ENCODE measurements around the gene C7. TPM values are rescaled to one million over a fixed set of nuclear protein-coding genes. Genes with fewer than 3 reads are reported as not detected.

The C7 gene
- total and polyA plus RNA-seq, 10 of the 15 experiments (the other 5 are each of a cell fraction or from before 2014, with no cell fraction given): 0.90 TPM; not detected in 9

DNA sequence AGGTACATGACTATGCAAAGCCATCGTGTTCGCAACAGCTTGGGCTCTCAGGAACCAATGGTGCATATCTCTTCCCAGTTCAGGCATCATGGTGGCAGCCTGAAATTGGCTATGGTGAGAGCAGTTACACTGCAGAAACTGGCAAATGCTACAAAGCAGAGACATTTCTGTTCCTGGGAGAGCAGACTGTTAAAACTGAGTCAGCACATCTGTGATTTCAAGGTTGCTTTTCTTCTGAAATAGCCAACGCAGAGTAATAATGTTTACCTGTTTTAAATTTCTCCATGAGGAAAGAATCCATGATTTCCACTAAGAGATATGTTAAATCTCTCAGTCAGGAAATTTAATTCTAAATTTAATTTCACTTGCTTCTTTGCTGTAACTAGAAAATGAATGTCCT is 47.8 kb downstream of the C7 start:
- CTCF ChIA-PET: no interaction called here
- no peaks in the 10 kb centered on the region for H4K20me1 ChIP-seq (ENCODE audit: control insufficient read depth, insufficient read depth)
- H3K4me1 ChIP-seq (ENCODE audit: control insufficient read depth, insufficient read depth, low read length): no peaks in the 10 kb centered on the region
- H2AFZ ChIP-seq (ENCODE audit: control insufficient read depth, low read depth, low read length): no peak overlapping the region
- no peaks in the 10 kb centered on the region for H3K27me3 ChIP-seq (replicated peaks in 1 of 2; ENCODE audit: control insufficient read depth in 2 of 2, insufficient read depth in 2 of 2, low read length in 1 of 2)
- no peak overlapping the region for H3K27ac ChIP-seq (ENCODE audit: control insufficient read depth, insufficient read depth)
- H3K36me3 ChIP-seq (ENCODE audit: control insufficient read depth in 2 of 2, insufficient read depth in 2 of 2, low read length in 1 of 2): no peaks in the 10 kb centered on the region
- FAIRE-seq (no peak), DNase-seq (ENCODE audit: low read depth, low spot score) (no peak), ATAC-seq (no peak)
- TF ChIP-seq SUPT20H (IDR thresholded peaks at IDR 0.05; ENCODE audit: borderline replicate concordance, control insufficient read depth, low read depth, low read length): no peak
- 58% methylated on average over 3 of the region's 3 CpGs for WGBS (ENCODE audit: insufficient coverage, insufficient replicate concordance, low lambda C conversion rate, missing lambda C conversion rate)
- intact Hi-C loops (cut with micrococcal nuclease; ENCODE audit: unreplicated experiment): no loop called here
- H3K79me2 ChIP-seq (ENCODE audit: control insufficient read depth, insufficient read depth, low read length): no peaks in the 10 kb centered on the region
- RAD21 ChIA-PET (ENCODE audit: unreplicated experiment): no interaction called here
- BruUV-seq (replicated peaks): no TSS peak
- no peak overlapping the region for H3K4me2 ChIP-seq (ENCODE audit: control insufficient read depth, insufficient read depth)
- H3K9me3 ChIP-seq (replicated peaks; ENCODE audit: control insufficient read depth, insufficient read depth, low read length): no peaks in the 10 kb centered on the region
- no peak overlapping the region for H3K4me3 ChIP-seq
- in situ Hi-C loops (cut with MboI): no loop called here
- SMC1A ChIA-PET (ENCODE audit: uncharacterized antibody, unreplicated experiment): no interaction called here
- POLR2A ChIA-PET: no interaction called here
- H3K9ac ChIP-seq (ENCODE audit: control insufficient read depth, insufficient read depth, low read length): no peak overlapping the region

- ChIA-PET SMC1A (ENCODE audit: uncharacterized antibody, unreplicated experiment) (no interaction called here), RAD21 (ENCODE audit: unreplicated experiment) (no interaction called here), POLR2A (no interaction called here), CTCF (no interaction called here)
- Histone ChIP-seq H3K9me3 (replicated peaks; ENCODE audit: control insufficient read depth, insufficient read depth, low read length) (no peaks in the 10 kb centered on the region), H3K27me3 (replicated peaks in 1 of 2; ENCODE audit: control insufficient read depth in 2 of 2, insufficient read depth in 2 of 2, low read length in 1 of 2) (no peaks in the 10 kb centered on the region), H3K9ac (ENCODE audit: control insufficient read depth, insufficient read depth, low read length) (no peak overlapping the region), H3K4me1 (ENCODE audit: control insufficient read depth, insufficient read depth, low read length) (no peaks in the 10 kb centered on the region), H3K4me3 (no peak overlapping the region), H3K4me2 (ENCODE audit: control insufficient read depth, insufficient read depth) (no peak overlapping the region), H2AFZ (ENCODE audit: control insufficient read depth, low read depth, low read length) (no peak overlapping the region), H4K20me1 (ENCODE audit: control insufficient read depth, insufficient read depth) (no peaks in the 10 kb centered on the region), H3K79me2 (ENCODE audit: control insufficient read depth, insufficient read depth, low read length) (no peaks in the 10 kb centered on the region), H3K27ac (ENCODE audit: control insufficient read depth, insufficient read depth) (no peak overlapping the region), H3K36me3 (ENCODE audit: control insufficient read depth in 2 of 2, insufficient read depth in 2 of 2, low read length in 1 of 2) (no peaks in the 10 kb centered on the region)
- intact Hi-C loops (cut with micrococcal nuclease; ENCODE audit: unreplicated experiment): no loop called here
- 15% methylated on average over 5 of the region's 5 CpGs for WGBS (ENCODE audit: insufficient coverage, insufficient replicate concordance, low lambda C conversion rate, missing lambda C conversion rate)
- no TSS peak for BruUV-seq (replicated peaks)
- in situ Hi-C loops (cut with MboI): no loop called here
- no peak for DNase-seq (ENCODE audit: low read depth, low spot score)
- ATAC-seq: no peak
- FAIRE-seq: no peak
- TF ChIP-seq CBX3 (IDR thresholded peaks at IDR 0.05; ENCODE audit: borderline replicate concordance, low read depth): no peak
- TF ChIP-seq, protein P1, sequence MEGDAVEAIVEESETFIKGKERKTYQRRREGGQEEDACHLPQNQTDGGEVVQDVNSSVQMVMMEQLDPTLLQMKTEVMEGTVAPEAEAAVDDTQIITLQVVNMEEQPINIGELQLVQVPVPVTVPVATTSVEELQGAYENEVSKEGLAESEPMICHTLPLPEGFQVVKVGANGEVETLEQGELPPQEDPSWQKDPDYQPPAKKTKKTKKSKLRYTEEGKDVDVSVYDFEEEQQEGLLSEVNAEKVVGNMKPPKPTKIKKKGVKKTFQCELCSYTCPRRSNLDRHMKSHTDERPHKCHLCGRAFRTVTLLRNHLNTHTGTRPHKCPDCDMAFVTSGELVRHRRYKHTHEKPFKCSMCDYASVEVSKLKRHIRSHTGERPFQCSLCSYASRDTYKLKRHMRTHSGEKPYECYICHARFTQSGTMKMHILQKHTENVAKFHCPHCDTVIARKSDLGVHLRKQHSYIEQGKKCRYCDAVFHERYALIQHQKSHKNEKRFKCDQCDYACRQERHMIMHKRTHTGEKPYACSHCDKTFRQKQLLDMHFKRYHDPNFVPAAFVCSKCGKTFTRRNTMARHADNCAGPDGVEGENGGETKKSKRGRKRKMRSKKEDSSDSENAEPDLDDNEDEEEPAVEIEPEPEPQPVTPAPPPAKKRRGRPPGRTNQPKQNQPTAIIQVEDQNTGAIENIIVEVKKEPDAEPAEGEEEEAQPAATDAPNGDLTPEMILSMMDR (IDR thresholded peaks at IDR 0.05 in 2 of 3, conservative IDR thresholded peaks at IDR 0.05 in 1 of 3; ENCODE audit: control insufficient read depth in 2 of 3, extremely low read depth in 1 of 3, insufficient read depth in 1 of 3, low read depth in 3 of 3, low read length in 3 of 3): no peak
- TF ChIP-seq EZH2 (IDR thresholded peaks at IDR 0.05; ENCODE audit: borderline replicate concordance, control insufficient read depth, low read depth, low read length): no peak
- TF ChIP-seq POLR2AphosphoS5 (IDR thresholded peaks at IDR 0.05; ENCODE audit: low read length): no peak
- TF ChIP-seq GATAD2B (conservative IDR thresholded peaks at IDR 0.05; ENCODE audit: low read depth): no peak
- no peak for TF ChIP-seq E4F1 (IDR thresholded peaks at IDR 0.05; ENCODE audit: borderline replicate concordance, partially characterized antibody)
- no peak for TF ChIP-seq WRNIP1 (IDR thresholded peaks at IDR 0.05; ENCODE audit: borderline replicate concordance, low read depth, low read length)
- TF ChIP-seq CEBPB (IDR thresholded peaks at IDR 0.05; ENCODE audit: borderline replicate concordance in 1 of 2, low read depth in 2 of 2, low read length in 2 of 2): no peak
- TF ChIP-seq IRF5 (IDR thresholded peaks at IDR 0.05; ENCODE audit: borderline replicate concordance): no peak
Observed at GRCh38 chr5:40958811-40959210, 49.5 kb downstream of the C7 start.
